ENCODE measurements around the gene LARGE2. TPM values are rescaled to one million over a fixed set of nuclear protein-coding genes. Genes with fewer than 3 reads are reported as not detected.

The LARGE2 gene
- total and polyA plus RNA-seq, 2 of the 13 experiments (the other 11 are each of a cell fraction or from before 2014, with no cell fraction given): 8.5 to 21.6 TPM

- TF ChIP-seq RFX3 (CRISPR knock-in tag; IDR thresholded peaks at IDR 0.05) (no peak), MXI1 (IDR thresholded peaks at IDR 0.05; ENCODE audit: borderline replicate concordance, low read depth, low read length) (no peak), SMARCC2 (IDR thresholded peaks at IDR 0.05) (no peak), MTERF4 (CRISPR knock-in tag; IDR thresholded peaks at IDR 0.05) (no peak), MLX (CRISPR knock-in tag; IDR thresholded peaks at IDR 0.05) (no peak), BATF2 (CRISPR knock-in tag; IDR thresholded peaks at IDR 0.05) (no peak), BCLAF1 (IDR thresholded peaks at IDR 0.05) (no peak), ETV6 (CRISPR knock-in tag; conservative IDR thresholded peaks at IDR 0.05) (no peak), ZNF205 (CRISPR knock-in tag; IDR thresholded peaks at IDR 0.05) (no peak), ZFP41 (CRISPR knock-in tag; IDR thresholded peaks at IDR 0.05; ENCODE audit: borderline replicate concordance) (no peak), SMAD3 (CRISPR knock-in tag; IDR thresholded peaks at IDR 0.05) (no peak), SMAD1 (CRISPR knock-in tag; IDR thresholded peaks at IDR 0.05; ENCODE audit: borderline replicate concordance, low read depth) (no peak), ATRX (CRISPR knock-in tag; IDR thresholded peaks at IDR 0.05; ENCODE audit: borderline replicate concordance) (no peak), ZKSCAN8 (CRISPR knock-in tag; IDR thresholded peaks at IDR 0.05; ENCODE audit: borderline replicate concordance) (no peak), ZNF367 (CRISPR knock-in tag; IDR thresholded peaks at IDR 0.05; ENCODE audit: borderline replicate concordance) (no peak), HNRNPLL (IDR thresholded peaks at IDR 0.05; ENCODE audit: low read depth, low read length, poor library complexity, severe bottlenecking) (no peak), SP5 (CRISPR knock-in tag; IDR thresholded peaks at IDR 0.05; ENCODE audit: borderline replicate concordance, low read depth) (no peak)
Measured at GRCh38 chr11:45968901-45969300, 46.4 kb downstream of the LARGE2 start (continued).

Measured in HepG2 (cell line).